NT2/D1 (cell line): Measurements from ENCODE around the gene GSK3B.
A peak's percentile ranks its signal among the peaks of the same experiment; 100 is the strongest.

Source experiments
- DNase-seq: peaks from one replicate; pipeline ENCODE4 v3.0.0-alpha.2; 2011; ENCODE audit warnings: low read depth, low spot score
- H3K27me3 ChIP-seq: 2 replicates; pipeline ENCODE4 v1.6.0; 2011; ENCODE audit warnings: mild to moderate bottlenecking; ENCODE audit not compliant: insufficient read length, insufficient read depth
- H3K36me3 ChIP-seq: 2 replicates; pipeline ENCODE4 v1.6.1; 2011; ENCODE audit warnings: mild to moderate bottlenecking, low read length, mixed read lengths; ENCODE audit not compliant: insufficient read depth, insufficient read length
- H3K4me1 ChIP-seq: 2 replicates; pipeline ENCODE4 v1.5.1; 2011; ENCODE audit not compliant: insufficient read depth, insufficient read length
- H3K4me3 ChIP-seq: 2 replicates; pipeline ENCODE4 v1.5.1; 2011; ENCODE audit warnings: low read depth; ENCODE audit not compliant: insufficient read length
- H3K9ac ChIP-seq: 2 replicates; pipeline ENCODE4 v1.6.0; 2011; ENCODE audit warnings: low read depth; ENCODE audit not compliant: insufficient read length
- H3K9me3 ChIP-seq: 2 replicates; pipeline ENCODE4 v1.5.1; 2011; ENCODE audit warnings: mild to moderate bottlenecking, low read length; ENCODE audit not compliant: insufficient read depth
- SUZ12 ChIP-seq: IDR thresholded peaks from 2 replicates; pipeline ENCODE4 v1.6.1; 2011; ENCODE audit not compliant: insufficient read length, insufficient read depth; ENCODE audit errors: extremely low read depth
- YY1 ChIP-seq: IDR thresholded peaks from 2 replicates; pipeline ENCODE4 v1.6.1; 2011; ENCODE audit not compliant: insufficient read length, insufficient read depth
- ZNF274 ChIP-seq: IDR thresholded peaks from 2 replicates; pipeline ENCODE4 v1.6.1; 2011; ENCODE audit warnings: mild to moderate bottlenecking, low read depth, low read length

The GSK3B gene

DNA sequence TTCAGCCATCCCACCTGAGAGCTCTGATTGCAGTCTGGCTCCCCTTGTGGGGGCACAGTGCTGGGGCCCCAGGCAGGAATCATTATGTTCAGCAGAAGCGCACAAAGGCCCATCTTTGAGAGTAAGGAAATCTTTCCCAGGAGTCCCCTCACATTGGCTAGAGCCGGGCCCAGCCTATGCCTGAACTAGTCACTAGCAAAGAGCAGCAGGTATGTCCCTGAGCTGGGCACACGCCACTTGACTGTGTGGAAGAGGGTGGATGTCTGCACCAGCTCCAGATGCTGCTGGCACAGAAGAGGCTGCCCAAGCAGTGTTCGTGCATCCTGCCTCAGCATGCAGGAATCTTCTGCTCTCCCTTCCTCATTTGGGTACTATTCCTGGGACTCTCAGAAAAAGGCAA lies 286.0 kb downstream of the GSK3B start:
- Histone ChIP-seq H3K36me3 (no peaks in the 10 kb centered on the region), H3K9ac (no peak overlapping the region), H3K4me3 (no peak overlapping the region), H3K9me3 (no peaks in the 10 kb centered on the region), H3K4me1 (no peaks in the 10 kb centered on the region), H3K27me3 (no peaks in the 10 kb centered on the region)
- DNase-seq = no peak
- TF ChIP-seq ZNF274 = no peak
- no peak for TF ChIP-seq YY1
- TF ChIP-seq SUZ12 = no peak

DNA sequence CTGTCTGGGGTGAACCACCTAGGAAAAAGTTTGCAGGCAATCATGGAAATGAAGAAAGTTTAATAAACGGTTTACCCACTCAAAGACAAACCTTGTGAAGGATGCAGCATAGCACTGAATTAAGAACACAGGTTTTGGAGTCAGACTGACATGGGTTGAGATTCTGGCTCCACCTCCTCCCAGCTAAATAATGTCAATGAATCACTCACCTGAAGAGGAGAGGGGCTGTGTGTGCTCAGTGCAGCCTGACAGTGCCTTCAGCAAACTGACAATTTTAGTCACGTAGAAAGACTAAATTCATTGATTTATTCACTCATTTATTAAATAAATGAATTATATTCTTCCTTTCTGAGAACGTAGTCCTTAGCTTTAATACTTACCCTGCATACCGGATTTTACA lies 293.4 kb downstream of the GSK3B start:
- H3K36me3 ChIP-seq = no peaks in the 10 kb centered on the region
- DNase-seq = no peak
- H3K9ac ChIP-seq = no peak overlapping the region
- TF ChIP-seq YY1 = no peak
- no peak for TF ChIP-seq ZNF274
- TF ChIP-seq SUZ12 = no peak
- H3K4me1 ChIP-seq = peaks cover 10% of the 10 kb centered on the region
- H3K4me3 ChIP-seq = no peak overlapping the region
- no peaks in the 10 kb centered on the region for H3K9me3 ChIP-seq
- H3K27me3 ChIP-seq = no peaks in the 10 kb centered on the region

DNA sequence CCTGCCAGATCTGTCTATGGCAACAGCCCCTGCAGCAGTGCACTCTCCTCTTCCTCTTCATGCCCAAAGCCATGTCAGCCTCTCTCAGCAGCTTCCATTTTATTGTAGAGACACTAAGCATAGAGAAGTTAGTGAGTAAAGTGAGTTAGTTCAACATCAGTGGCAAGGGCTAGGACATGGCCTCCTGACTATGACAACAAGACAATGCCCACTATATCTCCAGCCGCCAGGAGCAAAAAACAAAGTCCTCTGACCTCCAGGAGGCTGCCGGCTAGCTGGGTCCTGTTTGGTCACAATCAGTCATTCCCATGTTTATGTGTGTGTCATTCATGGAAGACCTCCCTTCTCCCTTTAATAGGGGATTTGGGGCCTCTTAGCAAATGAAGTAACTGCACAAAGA lies 297.5 kb downstream of the GSK3B start:
- TF ChIP-seq SUZ12 = no peak
- no peak for TF ChIP-seq ZNF274
- TF ChIP-seq YY1 = no peak
- Histone ChIP-seq H3K9ac (no peak overlapping the region), H3K27me3 (no peaks in the 10 kb centered on the region), H3K4me1 (peaks cover 11% of the 10 kb centered on the region), H3K36me3 (no peaks in the 10 kb centered on the region), H3K9me3 (no peaks in the 10 kb centered on the region), H3K4me3 (no peak overlapping the region)
- DNase-seq = no peak

DNA sequence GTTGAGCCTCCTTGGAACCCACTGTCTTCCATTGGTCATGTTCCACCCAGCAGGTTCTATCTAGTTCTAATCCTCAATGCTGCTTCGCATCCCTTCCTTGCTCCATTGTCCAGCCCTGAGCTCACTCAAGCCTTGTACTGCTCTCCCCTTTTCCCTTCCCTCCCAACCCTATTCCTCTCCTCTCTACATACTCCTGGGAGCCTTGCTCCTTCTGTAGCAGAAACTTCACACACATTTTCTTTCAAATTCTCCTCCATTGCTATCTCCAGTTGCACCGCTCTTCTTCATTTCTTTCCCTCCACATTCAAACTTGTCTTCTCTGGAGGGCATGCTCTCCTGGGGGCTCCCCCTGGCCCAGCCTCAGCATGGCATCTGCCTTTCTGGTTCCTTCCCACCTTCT lies 297.9 kb downstream of the GSK3B start:
- no peaks in the 10 kb centered on the region for H3K9me3 ChIP-seq
- H3K4me3 ChIP-seq = no peak overlapping the region
- H3K4me1 ChIP-seq = peaks cover 11% of the 10 kb centered on the region
- H3K27me3 ChIP-seq = no peaks in the 10 kb centered on the region
- TF ChIP-seq YY1 (no peak), SUZ12 (no peak), ZNF274 (no peak)
- H3K9ac ChIP-seq = no peak overlapping the region
- DNase-seq = no peak
- H3K36me3 ChIP-seq = no peaks in the 10 kb centered on the region

DNA sequence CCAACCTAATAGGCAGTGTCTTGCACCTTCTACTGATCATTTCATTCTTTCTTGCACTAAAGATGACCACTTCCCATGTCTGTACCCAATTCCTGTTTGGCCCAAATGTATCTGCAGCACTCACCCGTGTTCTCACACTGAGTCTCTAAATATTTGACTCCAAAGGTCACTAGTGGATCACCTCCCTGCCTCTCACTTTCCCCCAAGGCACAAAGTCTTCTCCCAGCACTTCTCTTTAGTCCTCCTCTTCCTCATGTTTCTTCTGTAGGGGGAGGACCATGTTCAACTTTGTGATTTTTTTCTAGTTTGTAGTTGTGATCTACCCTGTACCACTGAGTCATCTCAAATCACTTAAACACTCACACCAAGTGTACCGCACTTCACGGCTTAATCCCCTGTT lies 298.4 kb downstream of the GSK3B start:
- DNase-seq = no peak
- TF ChIP-seq SUZ12 (no peak), YY1 (no peak), ZNF274 (no peak)
- H3K9me3 ChIP-seq = no peaks in the 10 kb centered on the region
- H3K4me1 ChIP-seq = peaks cover 11% of the 10 kb centered on the region
- H3K27me3 ChIP-seq = no peaks in the 10 kb centered on the region
- H3K4me3 ChIP-seq = no peak overlapping the region
- no peak overlapping the region for H3K9ac ChIP-seq
- no peaks in the 10 kb centered on the region for H3K36me3 ChIP-seq

DNA sequence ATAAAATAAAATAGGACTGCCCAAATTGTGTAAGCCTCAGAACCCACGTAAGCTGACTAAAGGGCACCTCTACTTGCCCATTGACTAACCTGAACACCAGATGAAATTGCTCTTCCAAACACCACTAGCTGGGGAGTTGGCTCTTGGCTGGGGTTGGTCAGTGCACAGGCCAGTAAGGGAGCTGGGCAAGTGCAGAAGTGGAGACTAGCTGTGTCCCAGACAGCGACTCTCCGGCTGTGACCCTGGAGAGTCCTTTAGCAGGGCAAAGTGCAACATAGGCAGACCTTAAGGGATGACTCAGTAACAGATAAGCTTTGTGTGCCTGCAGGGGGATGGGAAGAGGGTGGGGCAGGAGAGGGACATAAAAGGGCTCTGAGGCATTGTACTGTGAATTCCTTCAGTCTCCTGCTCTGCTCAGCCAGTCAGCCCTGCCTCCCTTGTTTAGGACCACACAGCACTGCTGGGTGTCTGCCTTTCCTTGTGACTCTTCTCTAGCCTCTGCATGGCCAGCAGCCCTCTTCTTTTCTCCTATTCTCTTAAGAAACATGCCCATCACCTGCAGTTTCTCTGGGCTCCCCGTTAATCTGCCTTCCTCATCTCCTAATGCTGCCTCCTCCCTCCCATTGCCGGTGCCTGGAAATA lies 299.2 kb downstream of the GSK3B start:
- peak; percentile 87 for DNase-seq
- Histone ChIP-seq H3K9me3 (no peaks in the 10 kb centered on the region), H3K4me1 (peaks cover 9% of the 10 kb centered on the region), H3K27me3 (no peaks in the 10 kb centered on the region), H3K36me3 (no peaks in the 10 kb centered on the region), H3K4me3 (no peak overlapping the region), H3K9ac (no peak overlapping the region)
- TF ChIP-seq ZNF274 (no peak), SUZ12 (no peak), YY1 (no peak)

DNA sequence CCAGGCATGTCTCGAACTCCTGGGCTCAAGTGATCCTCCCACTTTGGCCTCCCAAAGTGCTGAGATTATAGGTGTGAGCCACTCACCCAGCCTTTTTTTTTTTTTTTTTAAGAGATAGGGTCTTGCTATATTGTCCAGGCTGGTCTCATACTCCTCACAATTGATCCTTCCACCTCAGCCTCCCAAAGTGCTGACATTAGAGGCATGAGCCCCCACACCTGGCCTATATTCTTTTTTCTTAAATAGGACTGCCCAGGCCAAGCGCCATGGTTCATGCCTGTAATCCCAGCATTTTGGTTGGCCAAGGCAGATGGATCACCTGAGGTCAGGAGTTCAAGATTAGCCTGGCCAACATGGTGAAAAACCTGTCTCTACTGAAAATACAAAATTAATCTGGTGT lies 299.8 kb downstream of the GSK3B start:
- TF ChIP-seq SUZ12 (no peak), YY1 (no peak), ZNF274 (no peak)
- peaks cover 9% of the 10 kb centered on the region for H3K4me1 ChIP-seq
- H3K9me3 ChIP-seq = no peaks in the 10 kb centered on the region
- H3K27me3 ChIP-seq = no peaks in the 10 kb centered on the region
- no peak for DNase-seq
- H3K4me3 ChIP-seq = no peak overlapping the region
- no peaks in the 10 kb centered on the region for H3K36me3 ChIP-seq
- no peak overlapping the region for H3K9ac ChIP-seq

DNA sequence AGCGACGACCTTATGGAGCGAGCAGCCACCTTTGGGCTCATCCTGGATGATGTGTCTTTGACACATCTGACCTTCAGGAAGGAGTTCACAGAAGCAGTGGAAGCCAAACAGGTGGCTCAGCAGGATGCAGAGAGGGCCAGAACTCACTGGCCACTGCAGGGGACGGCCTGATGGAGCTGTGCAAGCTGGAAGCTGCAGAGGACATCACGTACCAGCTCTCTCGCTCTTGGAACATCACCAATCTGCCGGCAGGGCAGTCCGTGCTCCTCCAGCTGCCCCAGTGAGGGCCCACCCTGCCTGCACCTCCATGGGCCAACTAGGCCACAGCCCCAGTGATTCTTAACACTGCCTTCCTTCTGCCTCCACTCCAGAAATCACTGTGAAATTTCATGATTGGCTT lies 302.0 kb downstream of the GSK3B start:
- H3K27me3 ChIP-seq = no peaks in the 10 kb centered on the region
- TF ChIP-seq SUZ12 (no peak), ZNF274 (no peak), YY1 (no peak)
- H3K9ac ChIP-seq = no peak overlapping the region
- no peaks in the 10 kb centered on the region for H3K9me3 ChIP-seq
- no peak overlapping the region for H3K4me3 ChIP-seq
- DNase-seq = no peak
- H3K4me1 ChIP-seq = peaks cover 9% of the 10 kb centered on the region
- no peaks in the 10 kb centered on the region for H3K36me3 ChIP-seq
